ENCODE data around the gene NPTXR.
"Not testable (repeated sequence)": the region's sequence is repeated elsewhere in the genome, so short reads cannot be mapped to it uniquely, and the experiment has no call there.

The NPTXR gene

DNA sequence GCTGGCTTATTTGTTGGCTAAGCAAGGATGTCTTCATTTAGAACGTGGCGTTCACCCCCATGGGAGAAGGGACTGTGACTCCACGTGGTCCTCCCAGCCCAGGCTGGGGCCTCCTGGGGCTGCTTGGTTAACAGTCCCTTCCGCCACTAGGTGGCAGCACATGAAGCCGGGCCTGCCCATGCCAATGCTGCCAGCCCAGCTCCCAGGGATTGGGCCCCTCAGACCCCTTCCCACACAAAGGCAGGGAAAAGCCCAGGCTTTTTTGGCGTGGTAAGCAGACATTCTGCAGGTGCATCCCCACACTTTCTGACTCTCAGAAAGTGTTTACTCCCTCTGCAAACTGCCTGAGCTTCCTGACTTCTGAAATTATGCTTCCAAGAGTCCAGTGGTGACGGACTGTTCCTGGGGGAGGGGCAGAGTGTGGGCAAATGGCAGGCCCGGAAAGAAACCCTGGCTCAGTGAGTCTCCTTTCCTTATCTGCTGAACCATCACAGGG lies 25.1 kb upstream of the NPTXR start:
- DNase-seq (ENCODE audit: low spot score) = peak; percentile 91

DNA sequence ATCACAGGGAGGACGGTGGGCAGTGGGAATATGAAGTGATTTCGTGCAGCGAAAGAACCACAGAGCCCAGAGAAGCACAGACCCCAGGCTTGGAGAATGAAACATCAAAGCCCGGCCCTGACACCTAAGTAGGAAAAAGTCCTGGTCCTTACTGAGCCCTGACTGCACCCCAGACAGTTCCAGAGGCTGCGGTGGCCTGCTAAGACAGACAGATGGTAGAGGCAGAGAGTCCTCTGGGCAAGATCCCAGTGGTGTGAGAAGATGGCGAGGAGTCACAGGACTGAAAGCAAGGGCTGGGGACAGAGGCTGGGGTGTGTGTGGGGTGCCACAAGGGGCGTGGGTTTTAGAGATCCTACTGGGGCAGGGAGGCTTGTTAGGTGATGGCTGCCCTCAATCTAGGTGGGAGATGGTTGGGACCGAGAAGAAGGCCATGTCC lies 24.5 kb upstream of the NPTXR start:
- DNase-seq (ENCODE audit: low spot score) = no peak

DNA sequence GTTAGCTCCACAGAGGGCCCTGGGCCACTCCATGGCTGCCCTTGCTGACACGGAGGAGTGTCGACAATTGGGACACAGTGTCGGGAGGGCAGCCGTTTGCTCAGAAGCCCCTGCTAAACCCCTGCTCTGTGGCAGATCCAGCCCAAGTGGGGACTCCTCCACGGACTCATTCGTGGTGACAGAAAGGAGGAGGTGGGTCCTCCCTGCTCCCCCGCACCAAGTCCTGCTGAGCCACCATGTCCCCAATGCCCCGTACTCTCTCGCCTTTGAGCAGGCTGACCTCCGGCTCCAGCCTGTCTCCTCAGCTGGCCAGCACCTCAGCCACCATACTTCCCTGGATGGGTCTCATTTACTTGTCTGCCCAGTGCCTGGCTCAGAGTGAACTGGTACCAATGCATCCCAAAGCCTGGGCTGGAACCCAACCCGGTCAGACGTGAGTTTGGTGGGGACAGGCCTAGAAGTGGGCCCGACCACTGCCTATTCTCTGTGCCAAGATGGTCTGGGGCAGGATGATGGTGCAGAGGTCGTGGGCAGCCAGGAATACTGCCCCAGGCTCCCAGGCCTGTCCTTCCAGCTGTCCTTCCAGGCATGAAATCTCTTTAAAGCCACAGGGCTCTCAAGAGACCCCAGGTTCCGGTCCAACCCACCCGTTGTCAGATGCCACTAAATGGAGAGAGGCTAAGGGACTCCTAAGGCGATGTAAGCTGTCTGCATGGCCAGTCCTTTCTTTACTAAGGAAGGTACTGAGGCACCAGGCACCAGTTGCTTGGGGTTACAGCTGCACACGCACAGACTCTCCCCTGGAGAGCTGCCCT lies 23.9 kb upstream of the NPTXR start:
- DNase-seq (ENCODE audit: low spot score) = no peak

DNA sequence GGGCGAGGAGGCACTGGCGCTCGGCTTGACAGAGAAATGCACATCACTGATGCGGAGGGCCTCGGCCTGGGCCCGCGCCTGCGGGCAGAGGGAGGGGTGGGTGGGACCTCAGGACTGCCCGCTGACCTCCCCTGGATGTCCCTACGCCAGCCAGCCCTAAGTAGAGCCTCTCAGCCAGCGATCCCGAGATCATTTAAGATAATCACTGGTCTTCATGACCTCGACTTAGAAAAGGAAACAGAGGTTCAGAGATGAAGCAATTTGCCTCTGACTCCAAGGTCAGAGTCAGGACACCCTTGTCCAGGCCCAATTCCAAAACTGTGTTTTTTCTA lies 23.3 kb upstream of the NPTXR start:
- no peak for DNase-seq (ENCODE audit: low spot score)

DNA sequence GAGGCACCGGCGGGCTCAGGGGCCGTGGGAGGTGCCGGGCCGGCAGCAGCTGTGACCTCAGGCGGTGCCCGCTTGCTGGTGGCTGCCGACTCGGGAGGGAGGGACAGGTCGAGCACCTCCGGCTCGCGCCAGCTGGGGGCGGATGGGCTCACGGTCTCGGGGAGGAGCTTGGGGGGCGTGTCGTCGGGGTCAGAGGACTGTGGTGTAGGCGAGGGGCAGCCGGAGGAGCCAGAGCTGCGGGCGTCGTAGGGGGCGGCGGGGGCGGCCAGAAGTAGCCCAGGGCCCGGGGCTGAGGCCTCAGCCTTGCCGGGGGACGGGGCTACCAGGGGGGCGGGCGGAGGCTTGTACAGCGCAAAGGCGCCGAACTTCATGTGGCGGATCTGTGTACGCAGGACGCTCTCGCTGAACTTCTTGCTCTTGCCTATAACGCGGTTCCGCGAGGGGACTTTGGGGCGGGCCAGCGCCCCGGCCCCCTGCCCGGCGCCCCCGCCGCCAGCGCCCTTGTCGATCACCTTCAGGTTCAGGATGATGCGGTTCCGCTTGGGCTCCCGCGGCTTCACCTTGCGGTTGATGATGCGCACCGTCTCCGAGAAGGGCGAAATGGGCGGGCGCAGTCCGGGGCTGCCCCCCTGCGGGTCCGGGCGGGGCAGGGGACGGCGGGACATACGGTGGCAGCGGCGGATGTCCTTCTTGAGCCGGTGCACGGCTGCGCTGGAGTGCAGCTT lies 22.7 kb upstream of the NPTXR start:
- DNase-seq (ENCODE audit: low spot score) = no peak

DNA sequence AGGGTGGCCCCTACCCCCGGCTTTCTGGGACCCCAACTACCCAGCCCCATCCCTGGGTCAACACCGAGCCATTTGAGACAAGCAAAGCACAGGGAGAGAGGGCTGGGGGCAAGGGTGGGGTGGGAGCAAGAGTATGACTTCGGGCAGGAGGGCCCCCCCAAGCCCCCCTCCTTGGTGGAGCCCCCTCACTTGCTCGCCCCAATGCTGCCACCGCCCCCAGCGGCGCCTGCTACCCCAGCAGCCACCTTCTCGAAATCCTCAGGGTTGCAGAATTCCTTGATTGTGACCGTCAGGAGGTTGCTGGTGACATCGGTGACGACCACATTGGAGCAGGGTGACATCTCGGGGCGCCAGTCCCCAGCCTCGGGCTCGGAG lies 22.2 kb upstream of the NPTXR start:
- DNase-seq (ENCODE audit: low spot score) = no peak

DNA sequence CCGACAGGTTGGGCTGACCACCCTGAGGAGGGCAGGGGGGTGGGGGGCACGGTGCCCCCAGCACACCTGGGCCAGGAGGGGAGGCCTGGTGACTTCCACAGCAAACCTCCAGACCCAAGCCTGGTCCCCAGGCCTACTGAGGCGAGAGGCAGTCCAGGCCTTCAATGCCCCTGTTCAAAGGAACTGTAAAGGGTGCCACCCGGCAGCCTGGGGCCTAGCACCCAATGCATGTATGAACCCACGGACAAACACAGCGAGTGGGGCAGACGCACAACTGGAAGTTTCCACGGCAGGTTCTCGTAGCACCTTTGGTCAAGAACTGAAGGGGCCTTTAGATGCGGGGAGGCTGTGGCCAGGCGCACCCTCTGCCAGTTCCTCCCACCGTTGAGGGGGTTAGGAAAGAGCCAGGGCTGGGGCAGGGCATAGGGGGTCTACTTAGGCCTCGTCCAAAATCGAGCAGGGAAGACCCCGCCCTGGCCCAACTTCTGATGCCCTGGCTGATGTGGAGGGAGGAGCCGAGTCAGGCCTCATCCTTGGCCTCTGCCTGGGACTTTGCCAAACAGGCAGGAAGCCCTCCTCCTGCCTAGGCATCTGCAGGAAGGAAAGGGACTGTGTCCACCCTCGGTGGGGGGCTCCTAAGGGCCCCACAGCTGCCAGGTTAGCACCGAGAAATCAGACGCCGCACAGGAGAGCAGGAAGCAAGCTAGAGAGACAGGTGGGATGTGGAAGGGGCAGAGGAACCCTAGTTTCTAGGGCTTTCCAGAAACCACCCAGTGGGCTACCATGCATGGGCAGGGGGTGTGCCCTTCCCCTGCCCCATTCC lies 21.6 kb upstream of the NPTXR start:
- DNase-seq (ENCODE audit: low spot score) = no peak

DNA sequence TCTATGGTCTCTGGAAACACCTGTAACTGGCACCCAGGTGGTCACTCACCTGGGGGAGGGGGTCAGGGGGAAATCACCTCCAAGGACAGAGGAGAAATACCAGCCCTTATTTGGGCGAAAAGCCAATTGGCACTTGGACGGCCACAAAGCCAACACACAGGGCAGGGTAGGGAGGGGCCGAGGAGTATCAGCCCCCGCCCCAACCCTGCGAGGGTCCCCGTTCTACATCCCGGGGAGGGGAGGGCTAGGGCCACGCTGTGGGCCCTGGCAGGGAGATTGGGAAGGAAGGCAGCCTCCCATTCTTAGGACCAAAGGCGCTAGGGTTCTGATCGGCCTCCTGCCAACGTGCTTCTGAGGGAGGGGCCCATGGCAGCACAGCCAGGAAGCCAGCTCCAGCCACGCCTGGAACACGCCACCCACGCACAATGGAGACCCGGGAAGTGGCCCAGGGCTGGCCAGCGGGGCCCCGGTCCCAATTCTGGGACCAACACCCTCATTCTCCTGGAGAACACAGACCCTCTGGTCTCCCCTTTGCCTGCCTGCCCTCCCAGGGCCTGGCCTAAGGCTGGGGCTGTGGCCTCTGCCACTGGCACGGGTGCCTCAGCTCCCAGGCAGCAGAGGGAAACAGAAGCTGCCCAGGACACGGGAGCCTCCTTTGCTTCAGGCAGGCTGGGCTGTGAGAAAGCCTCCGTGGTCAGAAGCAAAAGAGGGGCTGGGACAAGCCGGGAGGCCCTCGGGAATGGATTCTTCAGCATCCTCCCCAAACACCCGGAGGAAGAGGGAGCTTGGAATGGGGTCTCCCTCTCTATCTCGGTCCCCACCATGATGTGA lies 20.7 kb upstream of the NPTXR start:
- no peak for DNase-seq (ENCODE audit: low spot score)

DNA sequence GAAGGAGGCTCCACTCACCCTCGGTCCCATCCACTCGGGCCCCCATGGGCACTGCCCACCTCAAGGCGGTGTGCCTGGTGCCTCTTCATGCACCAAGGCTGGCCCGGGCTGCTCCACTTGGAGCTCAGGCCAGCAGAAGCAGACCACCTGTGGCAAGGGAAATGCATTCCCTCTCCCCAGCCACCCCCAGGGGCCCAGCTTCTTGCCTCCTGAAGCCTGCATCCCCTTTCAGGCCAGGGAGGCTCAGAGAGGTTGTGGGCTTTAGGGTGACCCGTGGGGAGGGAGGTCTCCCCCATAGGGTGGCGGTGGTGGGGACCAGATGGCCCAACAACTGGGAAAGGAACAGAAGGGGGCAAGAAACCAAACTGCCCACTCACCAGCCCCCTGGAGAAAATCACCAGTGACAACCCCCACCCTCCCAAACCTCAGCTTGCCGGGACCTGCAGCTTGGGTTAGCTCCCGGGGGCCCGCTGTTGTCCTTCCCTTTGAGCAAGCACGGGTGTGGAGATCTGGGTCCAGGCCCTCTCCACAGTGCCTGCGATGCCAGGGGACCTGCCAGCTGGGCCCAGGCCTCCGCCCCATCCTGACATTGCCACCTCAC lies 19.8 kb upstream of the NPTXR start:
- DNase-seq (ENCODE audit: low spot score) = no peak

DNA sequence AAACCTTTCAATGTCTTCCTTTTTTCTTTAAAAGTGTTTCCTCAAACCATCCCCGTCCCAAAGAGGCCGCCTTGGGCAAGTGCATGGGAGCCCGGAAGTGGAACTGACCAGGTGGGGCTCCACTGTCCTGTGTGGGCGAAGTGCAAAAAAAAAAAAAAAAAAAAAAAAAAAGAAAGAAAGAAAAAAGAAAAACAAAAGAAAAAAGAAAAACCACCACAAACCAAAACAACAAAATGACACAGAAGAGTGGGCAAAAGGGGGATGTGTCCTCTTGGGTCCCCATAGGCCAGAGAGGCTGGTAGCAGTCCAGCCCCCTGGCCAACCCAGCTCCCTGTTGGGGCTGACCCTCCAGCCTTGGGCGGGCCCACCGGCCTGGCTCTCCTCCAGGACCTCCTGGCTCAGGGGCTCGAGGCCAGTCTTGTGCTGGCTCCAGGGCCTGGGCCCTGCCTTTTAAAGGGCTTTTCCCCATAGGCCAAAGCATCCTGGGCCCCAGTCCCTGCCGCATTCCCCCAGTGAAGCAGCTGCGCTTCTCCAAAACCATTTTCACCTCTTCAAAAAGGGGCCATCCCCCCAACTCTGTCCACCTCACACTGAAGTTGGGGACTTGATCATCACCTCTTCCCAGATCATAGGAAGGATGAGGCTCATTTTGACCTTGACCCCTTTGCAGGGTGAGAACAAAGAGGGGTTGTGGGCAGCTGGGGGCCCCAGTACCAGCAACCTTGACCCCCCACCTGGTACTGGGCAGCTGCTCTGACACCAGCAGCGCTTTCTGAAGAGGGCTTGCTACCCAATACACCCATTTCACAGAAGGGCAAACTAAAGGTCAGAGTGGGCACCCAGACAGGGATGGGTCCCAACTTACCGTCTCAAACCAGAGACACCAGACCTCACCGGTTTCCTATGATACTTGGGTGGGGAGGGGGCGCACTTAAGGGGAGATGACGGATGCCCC lies 18.8 kb upstream of the NPTXR start:
- no peak for DNase-seq (ENCODE audit: low spot score)

DNA sequence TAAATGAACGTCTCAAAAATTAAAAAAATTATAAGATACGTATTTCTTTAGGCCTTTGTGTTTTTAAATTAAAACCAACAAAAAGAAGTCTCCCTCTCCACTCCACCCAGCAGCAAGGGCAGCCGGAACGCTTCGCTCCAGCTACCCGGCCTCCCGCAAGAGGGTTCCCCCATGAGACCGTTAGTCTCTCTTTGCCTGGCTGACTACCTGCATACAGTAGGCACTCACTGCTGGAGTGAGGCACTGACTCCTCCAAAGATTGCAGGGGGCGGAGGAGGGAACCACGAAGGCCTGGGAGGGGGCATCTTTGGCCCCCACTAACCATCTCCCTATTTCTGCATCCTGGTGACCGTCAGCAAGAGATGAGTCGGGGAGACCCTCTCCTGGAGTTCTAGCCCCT lies 18.1 kb upstream of the NPTXR start:
- no peak for DNase-seq (ENCODE audit: low spot score)

DNA sequence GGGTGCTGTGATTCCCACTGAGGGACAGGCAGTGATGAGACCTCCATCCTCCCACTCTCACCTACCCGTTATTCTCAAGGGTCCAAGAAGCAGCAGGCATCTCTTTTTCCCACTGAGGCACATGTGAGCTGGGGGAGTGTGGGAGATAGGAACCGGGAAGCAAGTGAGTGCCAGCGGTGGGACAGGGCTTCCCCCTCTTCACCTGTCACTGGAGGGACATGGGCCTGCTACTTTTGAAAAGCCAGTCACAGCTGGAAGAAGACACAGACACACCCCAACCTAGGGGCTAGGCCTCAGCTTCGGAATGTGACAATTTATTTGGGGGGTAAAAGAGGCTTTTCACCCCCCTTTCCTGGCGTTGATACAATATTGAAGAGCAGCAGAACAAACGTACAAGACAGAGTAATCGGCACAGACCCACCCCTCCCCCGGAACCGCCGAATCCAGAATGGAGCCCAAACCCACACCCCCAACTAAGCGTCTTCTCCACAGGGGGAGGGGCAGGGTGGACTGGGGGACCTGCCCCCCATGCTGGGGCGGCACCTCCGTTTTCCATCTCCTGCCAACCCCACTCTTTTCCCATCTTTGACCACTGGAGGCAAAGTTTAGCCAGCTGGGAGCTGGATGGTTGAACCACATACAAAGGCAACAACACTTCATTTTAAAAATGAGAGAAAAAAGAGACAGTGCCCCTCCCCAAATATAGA lies 17.5 kb upstream of the NPTXR start:
- peak; percentile 41 for DNase-seq (ENCODE audit: low spot score)

DNA sequence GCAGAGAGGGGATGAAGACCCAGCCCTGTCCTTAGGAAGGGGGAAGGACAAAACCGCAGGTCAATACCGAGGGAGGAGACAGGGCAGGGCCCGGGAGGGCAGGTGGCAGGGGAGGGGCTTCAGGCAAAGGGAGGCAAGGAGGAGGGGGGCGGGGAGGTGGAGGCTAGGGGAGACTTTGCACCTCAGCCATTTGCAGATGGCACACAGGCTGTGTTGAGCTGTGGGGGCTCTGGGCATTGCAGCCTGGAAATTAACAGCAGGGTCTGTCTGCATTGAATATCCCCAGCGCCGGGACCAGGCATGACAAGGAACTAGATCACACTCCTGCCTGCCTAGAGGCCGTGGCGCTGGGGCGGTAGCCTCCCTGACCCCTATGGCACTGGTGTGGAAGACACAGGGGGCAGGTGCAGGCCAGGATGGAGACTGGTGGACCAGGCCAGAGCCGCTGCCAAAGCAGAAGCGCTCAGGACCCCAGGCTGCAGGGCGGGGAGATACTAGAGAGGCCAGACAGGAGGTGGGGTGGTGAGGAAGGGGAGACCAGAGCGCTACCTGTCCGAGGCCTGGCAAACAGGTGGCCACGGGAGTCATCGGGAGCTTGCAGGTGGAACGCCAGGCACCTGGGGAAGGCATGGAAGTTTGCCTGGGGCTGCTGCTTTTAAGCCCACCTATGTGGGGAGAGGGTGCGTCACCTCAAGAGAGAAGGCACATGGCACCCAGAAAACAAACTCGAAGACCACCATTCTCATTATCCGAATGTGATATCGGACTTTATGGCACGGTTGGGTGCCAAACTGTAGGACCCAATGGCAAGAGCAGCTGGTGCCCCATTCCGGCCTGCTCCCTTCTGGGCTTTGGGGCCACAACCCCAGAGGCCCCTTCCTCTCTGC lies 16.7 kb upstream of the NPTXR start:
- no peak for DNase-seq (ENCODE audit: low spot score)

DNA sequence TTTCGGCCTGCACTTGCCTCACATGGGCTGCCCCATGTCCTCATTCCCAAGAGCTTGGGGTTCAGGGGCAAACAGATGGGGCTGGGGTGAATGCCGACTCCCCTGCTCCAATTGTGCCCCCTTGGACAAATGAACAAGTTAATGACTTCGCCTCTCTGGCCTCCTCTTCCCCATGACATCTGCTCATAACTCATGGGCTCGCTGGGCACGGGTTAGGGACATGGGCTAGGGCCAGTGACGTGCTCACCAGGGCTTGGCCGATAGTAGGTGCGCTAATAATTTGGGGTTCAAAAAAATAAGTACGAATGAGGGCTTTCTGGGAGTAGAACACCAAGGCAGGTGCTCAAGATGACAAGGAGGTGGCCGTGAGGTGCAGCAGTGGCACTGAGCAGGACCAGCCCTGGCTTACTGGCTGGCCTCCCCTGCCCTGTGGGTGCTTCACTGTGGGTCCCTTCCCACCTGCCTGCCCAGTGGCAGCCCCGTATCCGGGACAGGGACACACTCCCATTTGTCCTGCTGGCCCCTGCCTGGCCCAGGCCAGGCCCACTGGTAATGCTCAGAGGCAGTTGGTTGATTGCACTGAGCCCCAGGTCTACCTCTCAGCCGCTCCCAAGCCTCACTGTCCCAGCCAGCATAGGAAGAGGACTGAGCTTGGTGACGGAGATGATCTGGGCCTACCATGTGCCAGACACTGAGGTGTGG lies 15.9 kb upstream of the NPTXR start:
- no peak for DNase-seq (ENCODE audit: low spot score)

DNA sequence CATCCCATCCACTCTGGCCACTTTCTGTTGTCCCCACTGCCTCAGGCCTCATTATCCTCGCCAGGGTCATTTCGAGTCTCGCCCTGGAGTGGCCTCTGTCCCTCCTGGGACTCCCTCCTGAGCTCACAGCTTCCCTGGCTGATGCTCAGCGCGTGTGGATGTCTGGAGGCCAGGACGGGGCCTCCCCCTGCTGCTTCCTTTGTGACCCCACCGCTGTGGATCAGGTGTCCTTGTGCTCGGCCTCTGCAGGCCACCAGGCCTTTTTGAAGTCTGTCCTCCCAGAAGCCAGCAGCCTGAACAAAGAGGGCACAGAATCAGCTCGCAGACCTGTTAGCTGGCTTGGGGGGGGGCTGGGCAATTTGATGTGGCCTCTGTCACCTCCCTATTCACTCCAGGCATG lies 14.7 kb upstream of the NPTXR start:
- DNase-seq (ENCODE audit: low spot score) = no peak

DNA sequence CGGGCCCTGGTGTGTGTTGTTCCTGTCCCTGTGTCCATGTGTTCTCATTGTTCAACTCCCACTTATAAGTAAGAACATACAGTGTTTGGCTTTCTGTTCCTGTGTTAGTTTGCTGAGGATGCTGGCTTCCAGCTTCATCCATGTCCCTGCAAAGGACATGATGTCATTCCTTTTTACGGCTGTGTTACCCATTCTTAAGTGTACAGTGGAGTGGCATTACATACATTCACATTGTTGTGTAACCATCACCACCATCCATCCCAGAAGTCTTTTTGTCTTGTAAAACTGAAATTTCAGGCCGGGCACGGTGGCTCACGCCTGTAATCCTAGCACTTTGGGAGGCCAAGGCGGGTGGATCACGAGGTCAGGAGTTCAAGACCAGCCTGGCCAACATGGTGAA lies 10.6 kb upstream of the NPTXR start:
- DNase-seq (ENCODE audit: low spot score) = not testable (repeated sequence)

DNA sequence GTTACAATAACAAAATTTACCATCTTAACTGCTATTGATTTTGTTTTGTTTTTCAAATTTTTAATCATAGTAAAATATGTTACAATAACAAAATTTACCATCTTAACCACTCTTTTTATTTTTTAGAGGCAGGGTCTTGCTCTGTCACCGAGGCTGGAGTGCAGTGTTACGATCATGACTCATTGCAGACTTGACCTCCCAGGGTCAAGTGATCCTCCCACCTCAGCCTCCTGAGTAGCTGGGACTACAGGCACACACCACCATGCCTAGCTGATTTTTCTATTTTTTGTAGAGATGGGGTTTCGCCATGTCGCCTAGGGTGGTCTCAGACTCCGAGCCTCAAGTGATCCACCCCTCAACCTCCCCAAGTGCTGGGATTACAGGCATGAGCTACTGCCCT lies 10.1 kb upstream of the NPTXR start:
- not testable (repeated sequence) for DNase-seq (ENCODE audit: low spot score)

DNA sequence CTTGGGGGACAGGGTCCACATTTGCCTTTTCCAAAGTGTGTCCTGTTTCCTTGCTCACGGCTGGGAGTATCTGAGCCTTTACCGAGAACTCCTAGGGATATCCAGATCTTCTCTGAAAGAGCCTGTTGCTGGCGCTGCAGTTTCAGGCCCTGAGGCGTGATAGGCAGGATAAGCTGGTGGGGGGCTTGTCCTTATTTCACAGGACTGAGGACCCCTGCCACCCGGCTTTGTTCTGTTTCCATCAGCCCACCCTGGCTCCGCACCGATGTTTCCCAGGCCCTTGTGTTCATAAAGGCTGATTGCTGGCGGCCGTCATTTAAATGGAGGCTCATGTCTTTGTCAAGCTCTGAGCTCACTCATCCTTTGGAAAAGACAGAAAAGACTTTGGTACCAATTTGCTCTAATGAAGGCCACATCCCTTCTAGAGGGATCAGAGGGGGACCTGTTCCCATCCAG lies 9.4 kb upstream of the NPTXR start:
- no peak for DNase-seq (ENCODE audit: low spot score)
